IPS DF 4.7 (cell line): Measurements from ENCODE around the gene GUCY2C.
"Not testable (repeated sequence)": the region's sequence is repeated elsewhere in the genome, so short reads cannot be mapped to it uniquely, and the experiment has no call there.

Source experiments
- DNase-seq: peaks from one replicate; pipeline ENCODE4 v3.0.0-alpha.2; 2013; ENCODE audit warnings: low spot score; ENCODE audit errors: extremely low read depth

Gene GUCY2C

GRCh38 chr12:14682231-14682630, 14.2 kb downstream of the GUCY2C start:
- DNase-seq: not testable (repeated sequence)

- DNase-seq: no peak
These were observed 14.8 kb downstream of the GUCY2C start for GRCh38 chr12:14681625-14682024.

- no peak for DNase-seq
These were observed 15.2 kb downstream of the GUCY2C start for GRCh38 chr12:14681190-14681589.

- no peak for DNase-seq
These were observed 17.8 kb downstream of the GUCY2C start for GRCh38 chr12:14678547-14679150.

- DNase-seq: no peak
These were observed 27.8 kb downstream of the GUCY2C start for GRCh38 chr12:14668591-14668990.

- DNase-seq: peak; percentile 28
These were observed 30.7 kb downstream of the GUCY2C start for GRCh38 chr12:14665354-14666348.

GRCh38 chr12:14664434-14665023, 31.9 kb downstream of the GUCY2C start:
- DNase-seq: no peak

- DNase-seq: no peak
These were observed 33.4 kb downstream of the GUCY2C start for GRCh38 chr12:14663002-14663401.

- no peak for DNase-seq
These were observed 39.6 kb downstream of the GUCY2C start for GRCh38 chr12:14656846-14657245.

- DNase-seq: no peak
These were observed 41.1 kb downstream of the GUCY2C start for GRCh38 chr12:14655284-14655683.

- DNase-seq: no peak
These were observed 41.6 kb downstream of the GUCY2C start for GRCh38 chr12:14654842-14655241.

GRCh38 chr12:14654416-14654815, 42.0 kb downstream of the GUCY2C start:
- no peak for DNase-seq

- DNase-seq: no peak
These were observed 43.9 kb downstream of the GUCY2C start for GRCh38 chr12:14652483-14652882.

GRCh38 chr12:14651371-14651770, 45.0 kb downstream of the GUCY2C start:
- no peak for DNase-seq

GRCh38 chr12:14650789-14651188, 45.6 kb downstream of the GUCY2C start:
- DNase-seq: no peak

GRCh38 chr12:14647028-14647750, 49.2 kb downstream of the GUCY2C start:
- DNase-seq: no peak

GRCh38 chr12:14643251-14643650, 53.1 kb downstream of the GUCY2C start:
- DNase-seq: no peak

GRCh38 chr12:14638066-14638465, 58.3 kb downstream of the GUCY2C start:
- no peak for DNase-seq

GRCh38 chr12:14635776-14636175, 60.6 kb downstream of the GUCY2C start:
- DNase-seq: no peak

GRCh38 chr12:14630793-14631192, 65.6 kb downstream of the GUCY2C start:
- DNase-seq: no peak
